ENCODE data around the gene XPR1. TPM values are rescaled to one million over a fixed set of nuclear protein-coding genes. Genes with fewer than 3 reads are reported as not detected.

Gene XPR1
- total RNA-seq, 4 donors from 2014 or later, result 17.2 to 28.3 (median 26.6) TPM

- H3K4me3 ChIP-seq, result no peak overlapping the region
- WGBS, 2 donors (ENCODE audit: low coverage in 1 of 2), result 80% methylated on average over 2 of the region's 10 CpGs; no CpG with 5 or more reads in 1 of the 2 donors
- no peaks in the 10 kb centered on the region for H3K9me3 ChIP-seq
- peaks cover 0 to 54% of the 10 kb centered on the region in 2 donors for H3K36me3 ChIP-seq
- H3K4me1 ChIP-seq, result peaks cover 0 to 27% (median 4%) of the 10 kb centered on the region in 3 donors
- no peak for TF ChIP-seq POLR2AphosphoS5 (IDR thresholded peaks at IDR 0.05)
- no peak for TF ChIP-seq POLR2A (IDR thresholded peaks at IDR 0.05)
- no peak for TF ChIP-seq EP300 (IDR thresholded peaks at IDR 0.05)
- TF ChIP-seq CTCF (IDR thresholded peaks at IDR 0.05), result no peak
- H3K27me3 ChIP-seq, result no peaks in the 10 kb centered on the region
- no peak for ATAC-seq
- no peak overlapping the region for H3K27ac ChIP-seq
These were observed 284.9 kb downstream of the XPR1 start for GRCh38 chr1:180916771-180917170.

GRCh38 chr1:180917306-180918065 lies 285.7 kb downstream of the XPR1 start:
- WGBS, 2 donors (ENCODE audit: low coverage in 1 of 2), result 100% methylated on average over 2 of the region's 12 CpGs; no CpG with 5 or more reads in 1 of the 2 donors
- no peak for ATAC-seq
- H3K27me3 ChIP-seq, result no peaks in the 10 kb centered on the region

GRCh38 chr1:180918519-180918918 lies 286.7 kb downstream of the XPR1 start:
- 90% methylated on average over 4 of the region's 10 CpGs; no CpG with 5 or more reads in 1 of the 2 donors for WGBS, 2 donors (ENCODE audit: low coverage in 1 of 2)
- no peak overlapping the region for H3K4me3 ChIP-seq
- ATAC-seq, result no peak
- TF ChIP-seq EP300 (IDR thresholded peaks at IDR 0.05), result no peak
- no peak for TF ChIP-seq CTCF (IDR thresholded peaks at IDR 0.05)
- TF ChIP-seq POLR2A (IDR thresholded peaks at IDR 0.05), result no peak
- TF ChIP-seq POLR2AphosphoS5 (IDR thresholded peaks at IDR 0.05), result no peak
- H3K27ac ChIP-seq, result no peak overlapping the region
- H3K36me3 ChIP-seq, result peaks cover 0 to 57% of the 10 kb centered on the region in 2 donors
- no peaks in the 10 kb centered on the region for H3K27me3 ChIP-seq
- no peaks in the 10 kb centered on the region for H3K9me3 ChIP-seq
- peaks cover 0 to 21% (median 4%) of the 10 kb centered on the region in 3 donors for H3K4me1 ChIP-seq

More at GRCh38 chr1:180917306-180918065, 285.7 kb downstream of the XPR1 start:
- Histone ChIP-seq H3K4me3 (no peak overlapping the region), H3K4me1 (peaks cover 0 to 22% (median 4%) of the 10 kb centered on the region in 3 donors), H3K27ac (no peak overlapping the region), H3K9me3 (no peaks in the 10 kb centered on the region), H3K36me3 (peaks cover 0 to 57% of the 10 kb centered on the region in 2 donors)
- no peak for TF ChIP-seq CTCF (IDR thresholded peaks at IDR 0.05)
- TF ChIP-seq POLR2AphosphoS5 (IDR thresholded peaks at IDR 0.05), result no peak
- TF ChIP-seq POLR2A (IDR thresholded peaks at IDR 0.05), result no peak
- TF ChIP-seq EP300 (IDR thresholded peaks at IDR 0.05), result no peak

GRCh38 chr1:180919183-180919700 lies 287.4 kb downstream of the XPR1 start:
- 93% methylated on average over 3 of the region's 9 CpGs; no CpG with 5 or more reads in 1 of the 2 donors for WGBS, 2 donors (ENCODE audit: low coverage in 1 of 2)
- H3K27ac ChIP-seq, result no peak overlapping the region
- TF ChIP-seq POLR2AphosphoS5 (IDR thresholded peaks at IDR 0.05), result no peak
- TF ChIP-seq POLR2A (IDR thresholded peaks at IDR 0.05), result no peak
- no peak for TF ChIP-seq CTCF (IDR thresholded peaks at IDR 0.05)
- no peak for TF ChIP-seq EP300 (IDR thresholded peaks at IDR 0.05)
- H3K36me3 ChIP-seq, result peaks cover 0 to 57% of the 10 kb centered on the region in 2 donors
- H3K27me3 ChIP-seq, result no peaks in the 10 kb centered on the region
- no peaks in the 10 kb centered on the region for H3K9me3 ChIP-seq
- H3K4me1 ChIP-seq, result peaks cover 0 to 14% (median 0%) of the 10 kb centered on the region in 3 donors
- ATAC-seq, result no peak
- H3K4me3 ChIP-seq, result no peak overlapping the region

Measured in gastroesophageal sphincter (tissue), 4 donors.